HL-60 (cell line): ENCODE data around the gene SSTR4.

Experiments used
- DNase-seq, 2 experiments: peaks; one replicate each; pipeline ENCODE4 v3.0.0-alpha.2; 2010 to 2020; ENCODE audit warnings: low read depth in 1 of 2, low spot score in 1 of 2
- H3K27ac ChIP-seq: fragments of 250-450 bp; sonication (Bioruptor Pico); replicated peaks from 2 replicates; pipeline ENCODE4 v1.5.1; 2020; ENCODE audit warnings: mild to moderate bottlenecking, moderate library complexity
- H3K27me3 ChIP-seq: fragments of 250-450 bp; sonication (Bioruptor Pico); 2 replicates; pipeline ENCODE4 v1.5.1; 2021; ENCODE audit warnings: mild to moderate bottlenecking, moderate library complexity; ENCODE audit not compliant: insufficient read depth, poor library complexity, severe bottlenecking
- H3K4me3 ChIP-seq: replicated peaks from 2 replicates; pipeline ENCODE4 v1.5.1; 2011; ENCODE audit warnings: mild to moderate bottlenecking, control low read depth, low read length; ENCODE audit not compliant: insufficient read depth
- CTCF ChIP-seq: IDR thresholded peaks from one replicate; pipeline ENCODE4 v1.5.1; 2011; ENCODE audit warnings: low read length, control low read depth, inconsistent platforms; ENCODE audit not compliant: insufficient read depth
- GABPA ChIP-seq: IDR thresholded peaks from 2 replicates; pipeline ENCODE4 v1.6.1; 2012; ENCODE audit warnings: low read depth
- POLR2AphosphoS5 ChIP-seq: IDR thresholded peaks from 2 replicates; pipeline ENCODE4 v1.6.1; 2012; ENCODE audit warnings: low read depth
- REST ChIP-seq: IDR thresholded peaks from 2 replicates; pipeline ENCODE4 v1.6.1; 2012; ENCODE audit warnings: low read depth; ENCODE audit not compliant: insufficient replicate concordance
- SPI1 ChIP-seq: IDR thresholded peaks from 2 replicates; pipeline ENCODE4 v1.6.1; 2012; ENCODE audit warnings: low read depth, mild to moderate bottlenecking, borderline replicate concordance

SSTR4 gene

GRCh38 chr20:23022849-23023248 is 12.3 kb upstream of the SSTR4 start:
- H3K27ac ChIP-seq: no peak overlapping the region
- TF ChIP-seq POLR2AphosphoS5 (no peak), REST (no peak), GABPA (no peak), CTCF (no peak), SPI1 (no peak)
- H3K27me3 ChIP-seq: no peaks in the 10 kb centered on the region
- DNase-seq: no peak
- no peak overlapping the region for H3K4me3 ChIP-seq

- H3K27ac ChIP-seq: 0 out of 2 replicates have a peak overlapping the region, but pooled peaks have one; percentile 3
- H3K4me3 ChIP-seq: no peak overlapping the region
- TF ChIP-seq GABPA: no peak
- TF ChIP-seq CTCF: no peak
- TF ChIP-seq POLR2AphosphoS5: no peak
- no peak for TF ChIP-seq REST
- TF ChIP-seq SPI1: no peak
- DNase-seq: peak in 1 of 2 experiments; percentile 25
- H3K27me3 ChIP-seq: no peaks in the 10 kb centered on the region
These were observed 11.4 kb upstream of the SSTR4 start for GRCh38 chr20:23023621-23024177.

GRCh38 chr20:23024701-23025100 is 10.4 kb upstream of the SSTR4 start:
- Histone ChIP-seq H3K4me3 (no peak overlapping the region), H3K27me3 (no peaks in the 10 kb centered on the region), H3K27ac (peak overlapping the region; percentile 77)
- TF ChIP-seq GABPA (no peak), REST (no peak), POLR2AphosphoS5 (no peak), CTCF (no peak), SPI1 (no peak)
- no peak for DNase-seq
